ENCODE data around the gene CEL.

Gene CEL

GRCh38 chr9:133111808-133112662, 50.3 kb downstream of the CEL start:
- TF ChIP-seq MAX (IDR thresholded peaks at IDR 0.05; ENCODE audit: low read depth, low read length) (no peak), POLR2A (IDR thresholded peaks at IDR 0.05; ENCODE audit: extremely low read depth, insufficient read length) (no peak), MYC (IDR thresholded peaks at IDR 0.05; ENCODE audit: low read depth, low read length) (no peak), CTCF (IDR thresholded peaks at IDR 0.05; ENCODE audit: low read depth, low read length) (no peak)
- DNase-seq (ENCODE audit: low read depth): no peak
- H3K4me3 ChIP-seq (ENCODE audit: low read depth, low read length): no peak overlapping the region

- TF ChIP-seq CTCF (IDR thresholded peaks at IDR 0.05; ENCODE audit: low read depth, low read length): no peak
- no peak for DNase-seq (ENCODE audit: low read depth)
- no peak overlapping the region for H3K4me3 ChIP-seq (ENCODE audit: low read depth, low read length)
These were observed 50.9 kb downstream of the CEL start for GRCh38 chr9:133112663-133113026.

GRCh38 chr9:133113163-133113948, 51.6 kb downstream of the CEL start:
- DNase-seq (ENCODE audit: low read depth): no peak
- no peak for TF ChIP-seq CTCF (IDR thresholded peaks at IDR 0.05; ENCODE audit: low read depth, low read length)
- TF ChIP-seq MAX (IDR thresholded peaks at IDR 0.05; ENCODE audit: low read depth, low read length): no peak
- no peak for TF ChIP-seq MYC (IDR thresholded peaks at IDR 0.05; ENCODE audit: low read depth, low read length)
- TF ChIP-seq POLR2A (IDR thresholded peaks at IDR 0.05; ENCODE audit: extremely low read depth, insufficient read length): no peak

GRCh38 chr9:133113949-133114885, 52.4 kb downstream of the CEL start:
- H3K4me3 ChIP-seq (ENCODE audit: low read depth, low read length): no peak overlapping the region
- TF ChIP-seq POLR2A (IDR thresholded peaks at IDR 0.05; ENCODE audit: extremely low read depth, insufficient read length) (no peak), MAX (IDR thresholded peaks at IDR 0.05; ENCODE audit: low read depth, low read length) (peak; percentile 44), MYC (IDR thresholded peaks at IDR 0.05; ENCODE audit: low read depth, low read length) (no peak)
- DNase-seq (ENCODE audit: low read depth): no peak

More at GRCh38 chr9:133113163-133113948, 51.6 kb downstream of the CEL start:
- H3K4me3 ChIP-seq (ENCODE audit: low read depth, low read length): no peak overlapping the region

- no peak for TF ChIP-seq MYC (IDR thresholded peaks at IDR 0.05; ENCODE audit: low read depth, low read length)
- no peak for TF ChIP-seq POLR2A (IDR thresholded peaks at IDR 0.05; ENCODE audit: extremely low read depth, insufficient read length)
- TF ChIP-seq MAX (IDR thresholded peaks at IDR 0.05; ENCODE audit: low read depth, low read length): no peak
- TF ChIP-seq CTCF (IDR thresholded peaks at IDR 0.05; ENCODE audit: low read depth, low read length): no peak
These were observed 53.3 kb downstream of the CEL start for GRCh38 chr9:133114886-133115603.

More at GRCh38 chr9:133114886-133115603, 53.3 kb downstream of the CEL start:
- no peak for DNase-seq (ENCODE audit: low read depth)
- no peak overlapping the region for H3K4me3 ChIP-seq (ENCODE audit: low read depth, low read length)
